GM18520 (cell line): ENCODE data around the gene PLA2G6.

Experiments
- ATAC-seq: cut with Tn5 transposase; IDR thresholded peaks from one replicate; pipeline ENCODE4 v1.9.1; 2021; ENCODE audit not compliant: unreplicated experiment

Gene PLA2G6

GRCh38 chr22:38112381-38112780 lies 69.2 kb downstream of the PLA2G6 start:
- no peak for ATAC-seq

- ATAC-seq = no peak
Observed at GRCh38 chr22:38111925-38112355, 69.7 kb downstream of the PLA2G6 start.

GRCh38 chr22:38110863-38111852 lies 70.5 kb downstream of the PLA2G6 start:
- no peak for ATAC-seq

- no peak for ATAC-seq
Observed at GRCh38 chr22:38110008-38110862, 71.4 kb downstream of the PLA2G6 start, which contains the start of gene BAIAP2L2. Gene BAIAP2L2 (minus strand): TSS chr22:38110684. CDS start chr22:38110525, 159 bp downstream.

GRCh38 chr22:38109371-38110001 lies 72.1 kb downstream of the PLA2G6 start:
- ATAC-seq = no peak

GRCh38 chr22:38108561-38109319 lies 72.9 kb downstream of the PLA2G6 start:
- ATAC-seq = no peak

GRCh38 chr22:38107692-38108515 lies 73.7 kb downstream of the PLA2G6 start:
- ATAC-seq = no peak

GRCh38 chr22:38106814-38107578 lies 74.6 kb downstream of the PLA2G6 start:
- ATAC-seq = no peak

GRCh38 chr22:38104084-38104483 lies 77.5 kb downstream of the PLA2G6 start:
- ATAC-seq = no peak

GRCh38 chr22:38103641-38104040 lies 78.0 kb downstream of the PLA2G6 start:
- no peak for ATAC-seq

- ATAC-seq = no peak
Observed at GRCh38 chr22:38098410-38099249, 83.0 kb downstream of the PLA2G6 start.

GRCh38 chr22:38097557-38098409 lies 83.8 kb downstream of the PLA2G6 start:
- ATAC-seq = no peak

- no peak for ATAC-seq
Observed at GRCh38 chr22:38097058-38097457, 84.6 kb downstream of the PLA2G6 start.

GRCh38 chr22:38089474-38089851 lies 92.2 kb downstream of the PLA2G6 start:
- ATAC-seq = no peak

GRCh38 chr22:38088629-38089473 lies 92.8 kb downstream of the PLA2G6 start:
- no peak for ATAC-seq

- ATAC-seq = no peak
Observed at GRCh38 chr22:38087855-38088254, 93.8 kb downstream of the PLA2G6 start.
